KBM-7 (cell line): ENCODE results near the gene OPRPN.

Experiments used
- DNase-seq: peaks from one replicate; pipeline ENCODE4 v3.0.0-alpha.2; 2015
- in situ Hi-C: fragments of 300-500 bp; cut with MboI; formaldehyde crosslinking; loops from 2 replicates; pipeline ENCODE4 v1.14.3; 2020; ENCODE audit warnings: low sequenced_read_pairs, low pct_unique_long_range_greater_than_20kb, mixed read lengths

The OPRPN gene

DNA sequence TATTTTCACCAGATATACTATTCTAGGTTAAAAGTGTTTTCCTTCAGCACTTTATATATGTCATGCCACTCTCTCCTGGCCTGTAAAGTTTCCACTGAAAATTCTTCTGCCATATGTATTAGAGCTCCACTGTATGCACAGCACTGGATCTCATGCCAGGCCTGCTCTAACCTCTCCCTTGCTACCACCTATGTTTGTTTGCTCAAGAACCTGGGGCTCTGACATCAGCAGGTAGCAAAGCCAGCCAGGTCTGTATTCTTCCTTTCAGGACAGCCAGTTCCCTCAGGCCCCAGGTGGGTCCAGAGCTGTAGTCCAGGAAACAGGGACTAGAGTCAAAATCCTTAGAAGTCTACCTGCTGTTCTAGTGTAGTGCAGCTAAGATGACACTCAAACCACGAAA is 55.2 kb downstream of the OPRPN start:
- in situ Hi-C loops = no loop called here
- no peak for DNase-seq
